ENCODE measurements around the gene RAPGEF6.
"Not testable (repeated sequence)": the region's sequence is repeated elsewhere in the genome, so short reads cannot be mapped to it uniquely, and the experiment has no call there.

Gene RAPGEF6

GRCh38 chr5:131413605-131414559 is 221.1 kb downstream of the RAPGEF6 start:
- DNase-seq = no peak

- no peak for DNase-seq
Measured at GRCh38 chr5:131406975-131407638, 227.9 kb downstream of the RAPGEF6 start.

GRCh38 chr5:131406076-131406475 is 229.0 kb downstream of the RAPGEF6 start:
- DNase-seq = no peak

- DNase-seq = no peak
Measured at GRCh38 chr5:131405674-131406073, 229.4 kb downstream of the RAPGEF6 start.

GRCh38 chr5:131400585-131400984 is 234.4 kb downstream of the RAPGEF6 start:
- DNase-seq = no peak

GRCh38 chr5:131399007-131399406 is 236.0 kb downstream of the RAPGEF6 start:
- not testable (repeated sequence) for DNase-seq

- no peak for DNase-seq
Measured at GRCh38 chr5:131396630-131397273, 238.3 kb downstream of the RAPGEF6 start.

- DNase-seq = no peak
Measured at GRCh38 chr5:131396015-131396414, 239.0 kb downstream of the RAPGEF6 start.

GRCh38 chr5:131394128-131394527 is 240.9 kb downstream of the RAPGEF6 start:
- no peak for DNase-seq

- DNase-seq = no peak
Measured at GRCh38 chr5:131393498-131393968, 241.5 kb downstream of the RAPGEF6 start.

- DNase-seq = no peak
Measured at GRCh38 chr5:131392466-131393095, 242.4 kb downstream of the RAPGEF6 start.

GRCh38 chr5:131389869-131390265 is 245.2 kb downstream of the RAPGEF6 start:
- no peak for DNase-seq

- DNase-seq = no peak
Measured at GRCh38 chr5:131389096-131389868, 245.7 kb downstream of the RAPGEF6 start.

GRCh38 chr5:131387255-131387654 is 247.8 kb downstream of the RAPGEF6 start:
- DNase-seq = no peak

- no peak for DNase-seq
Measured at GRCh38 chr5:131386779-131387178, 248.2 kb downstream of the RAPGEF6 start.

- DNase-seq = no peak
Measured at GRCh38 chr5:131386124-131386523, 248.9 kb downstream of the RAPGEF6 start.

- DNase-seq = no peak
Measured at GRCh38 chr5:131384616-131385214, 250.3 kb downstream of the RAPGEF6 start.

GRCh38 chr5:131384173-131384572 is 250.9 kb downstream of the RAPGEF6 start:
- no peak for DNase-seq

- DNase-seq = no peak
Measured at GRCh38 chr5:131382407-131383395, 252.3 kb downstream of the RAPGEF6 start.

- DNase-seq = no peak
Measured at GRCh38 chr5:131381777-131382176, 253.3 kb downstream of the RAPGEF6 start.

Data from stimulated activated CD4-positive, alpha-beta T cell treated with anti-CD3 and anti-CD28 coated beads, Interleukin-2, amount 100 ng/mL, for 48 hours (primary cell).